GM21723 (cell line): Measurements from ENCODE around the gene PLEKHN1.
"Not testable (repeated sequence)": the region's sequence is repeated elsewhere in the genome, so short reads cannot be mapped to it uniquely, and the experiment has no call there.

Source experiments
- ATAC-seq: cut with Tn5 transposase; IDR thresholded peaks from one replicate; pipeline ENCODE4 v1.9.1; 2021; ENCODE audit warnings: mild to moderate bottlenecking, moderate library complexity; ENCODE audit not compliant: unreplicated experiment

Gene PLEKHN1

GRCh38 chr1:941588-942383 lies 24.5 kb upstream of the PLEKHN1 start:
- no peak for ATAC-seq

- no peak for ATAC-seq
These were observed 23.9 kb upstream of the PLEKHN1 start for GRCh38 chr1:942411-942821.

GRCh38 chr1:942864-943533 lies 23.3 kb upstream of the PLEKHN1 start:
- no peak for ATAC-seq

GRCh38 chr1:943545-944340 lies 22.5 kb upstream of the PLEKHN1 start:
- ATAC-seq: no peak

- no peak for ATAC-seq
These were observed 21.6 kb upstream of the PLEKHN1 start for GRCh38 chr1:944341-945325.

GRCh38 chr1:945688-946556 lies 20.4 kb upstream of the PLEKHN1 start:
- ATAC-seq: no peak

- not testable (repeated sequence) for ATAC-seq
These were observed 19.5 kb upstream of the PLEKHN1 start for GRCh38 chr1:946811-947210.

GRCh38 chr1:947958-948357 lies 18.3 kb upstream of the PLEKHN1 start:
- ATAC-seq: no peak

GRCh38 chr1:950268-950667 lies 16.0 kb upstream of the PLEKHN1 start:
- no peak for ATAC-seq

GRCh38 chr1:950881-951280 lies 15.4 kb upstream of the PLEKHN1 start:
- no peak for ATAC-seq

- no peak for ATAC-seq
These were observed 14.9 kb upstream of the PLEKHN1 start for GRCh38 chr1:951364-951763.

- no peak for ATAC-seq
These were observed 14.1 kb upstream of the PLEKHN1 start for GRCh38 chr1:952201-952600.

GRCh38 chr1:952603-953002 lies 13.7 kb upstream of the PLEKHN1 start:
- ATAC-seq: no peak

GRCh38 chr1:953524-954320 lies 12.6 kb upstream of the PLEKHN1 start:
- ATAC-seq: no peak

GRCh38 chr1:954927-955326 lies 11.4 kb upstream of the PLEKHN1 start:
- no peak for ATAC-seq

GRCh38 chr1:955474-955873 lies 10.8 kb upstream of the PLEKHN1 start:
- ATAC-seq: no peak

GRCh38 chr1:956636-957035 lies 9.6 kb upstream of the PLEKHN1 start:
- no peak for ATAC-seq

- ATAC-seq: peak; percentile 63
These were observed 7.2 kb upstream of the PLEKHN1 start, which contains the start of gene NOC2L for GRCh38 chr1:958823-959730. NOC2L (minus strand) TSS chr1:959256; CDS start chr1:959240, 16 bp downstream.
